Lower lobe of right lung (tissue), 2 donors: ENCODE results near the gene SLC49A3. TPM values are rescaled to one million over a fixed set of nuclear protein-coding genes. Genes with fewer than 3 reads are reported as not detected.

Experiments
- ATAC-seq, 2 donors: fragments of 200-7000 bp; cut with Tn5 transposase; one replicate each; pipeline ENCODE4 v1.9.1; 2020 to 2022; ENCODE audit warnings: mild to moderate bottlenecking in 2 of 2, moderate library complexity in 2 of 2
- DNase-seq: peaks from one replicate; pipeline ENCODE4 v3.0.0-alpha.2; 2020
- H3K27ac ChIP-seq: fragments of 200-600 bp; one replicate; pipeline ENCODE4 v1.8.0; 2022
- H3K27me3 ChIP-seq: fragments of 200-600 bp; one replicate; pipeline ENCODE4 v1.8.0; 2022; ENCODE audit warnings: low read depth
- H3K36me3 ChIP-seq: fragments of 200-600 bp; one replicate; pipeline ENCODE4 v1.8.0; 2022; ENCODE audit warnings: mild to moderate bottlenecking
- H3K4me1 ChIP-seq: fragments of 200-600 bp; one replicate; pipeline ENCODE4 v1.8.0; 2022
- H3K4me3 ChIP-seq: fragments of 200-600 bp; one replicate; pipeline ENCODE4 v1.8.0; 2022; ENCODE audit warnings: mild to moderate bottlenecking
- H3K9me3 ChIP-seq: fragments of 200-600 bp; one replicate; pipeline ENCODE4 v1.8.0; 2022
- CTCF ChIP-seq: fragments of 200-600 bp; IDR thresholded peaks from one replicate; pipeline ENCODE4 v1.8.0; 2022; ENCODE audit warnings: antibody characterized with exemption, mild to moderate bottlenecking
- intact Hi-C: fragments of 100-400 bp; cut with DNase I; formaldehyde crosslinking; loops from one replicate; pipeline ENCODE4 v1.11.0; 2022
- total RNA-seq: library from RNA; stranded (reverse); fragmentation: NEBNext Ultra II Directional; extraction: Animal tissue kit (Norgen Biotek cat#: 25700); gene quantifications from one replicate; pipeline ENCODE4 v1.2.1, GENCODE V29; 2021
- donor health status: DM: no; HTN: yes; CAD: no; lungs with severe emphysema.

Gene SLC49A3
- total RNA-seq, 1 donor from 2014 or later: 31.5 TPM

- H3K9me3 ChIP-seq: no peaks in the 10 kb centered on the region
- no peaks in the 10 kb centered on the region for H3K27me3 ChIP-seq
- intact Hi-C loops: no loop called here
- ATAC-seq (peak; percentile 14 to 37), DNase-seq (no peak)
- peaks cover 42% of the 10 kb centered on the region for H3K4me1 ChIP-seq
- no peak for TF ChIP-seq CTCF
- H3K4me3 ChIP-seq: peak overlapping the region; percentile 68
- peak overlapping the region; percentile 87 for H3K27ac ChIP-seq
- no peaks in the 10 kb centered on the region for H3K36me3 ChIP-seq
These were observed 739 bp downstream of the SLC49A3 start for GRCh38 chr4:687971-688853.

DNA sequence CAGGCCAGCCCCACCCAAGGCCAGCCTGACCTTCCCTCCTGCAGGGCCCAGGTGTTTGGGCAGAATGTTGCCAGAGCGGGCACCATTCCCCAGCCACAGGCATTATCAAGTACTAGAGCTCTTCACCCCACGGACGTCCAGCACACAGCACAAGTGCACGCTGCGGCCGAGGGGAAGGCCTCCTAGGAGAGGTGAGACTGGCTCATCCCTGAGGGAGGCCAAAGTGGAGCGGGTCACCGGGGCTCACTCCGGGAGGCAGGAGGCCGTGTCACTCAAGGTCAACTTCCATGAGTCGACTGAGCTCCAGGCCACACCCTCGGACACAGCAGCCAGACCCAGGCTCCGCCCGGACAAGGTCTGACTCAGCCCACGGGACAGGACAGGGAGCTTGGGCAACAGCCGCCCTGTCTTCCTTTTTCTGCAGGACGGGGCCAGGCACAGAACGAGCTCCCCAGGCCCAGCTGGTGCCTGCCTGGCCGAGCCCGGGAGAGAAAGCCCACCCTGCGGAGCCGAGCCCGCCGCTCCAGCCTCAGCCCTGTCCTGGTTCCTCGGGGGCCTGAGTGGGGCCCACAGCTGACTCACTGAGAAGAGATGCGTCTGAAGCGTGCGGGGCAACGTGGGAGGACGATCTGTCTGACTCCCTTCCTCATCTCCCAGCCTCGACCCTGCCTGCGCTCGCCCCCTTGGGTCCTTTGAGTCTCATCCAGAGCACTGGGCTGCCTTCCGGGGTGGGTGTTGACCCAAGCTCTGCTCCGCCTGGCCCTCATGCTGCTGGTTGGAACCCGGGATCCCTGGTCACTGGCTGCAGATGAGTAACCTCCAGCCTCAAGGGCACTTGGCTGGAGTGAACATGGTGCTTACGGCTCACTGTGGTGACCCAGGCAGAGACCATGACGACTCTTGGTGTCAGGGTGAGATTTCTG, 1.6 kb downstream of the SLC49A3 start:
- Histone ChIP-seq H3K27ac (peak overlapping the region; percentile 87), H3K27me3 (no peaks in the 10 kb centered on the region), H3K4me1 (peaks cover 42% of the 10 kb centered on the region), H3K9me3 (no peaks in the 10 kb centered on the region), H3K36me3 (no peaks in the 10 kb centered on the region), H3K4me3 (peak overlapping the region; percentile 68)
- intact Hi-C loops: no loop called here
- ATAC-seq (peak; percentile 80 to 87), DNase-seq (peak; percentile 94)
- no peak for TF ChIP-seq CTCF

GRCh38 chr4:686413-687040, 2.4 kb downstream of the SLC49A3 start:
- TF ChIP-seq CTCF: no peak
- H3K4me1 ChIP-seq: peaks cover 42% of the 10 kb centered on the region
- DNase-seq: no peak
- no peaks in the 10 kb centered on the region for H3K27me3 ChIP-seq
- intact Hi-C loops: no loop called here
- H3K9me3 ChIP-seq: no peaks in the 10 kb centered on the region
- H3K27ac ChIP-seq: peak overlapping the region; percentile 87
- H3K4me3 ChIP-seq: no peak overlapping the region
- ATAC-seq: no peak
- no peaks in the 10 kb centered on the region for H3K36me3 ChIP-seq

DNA sequence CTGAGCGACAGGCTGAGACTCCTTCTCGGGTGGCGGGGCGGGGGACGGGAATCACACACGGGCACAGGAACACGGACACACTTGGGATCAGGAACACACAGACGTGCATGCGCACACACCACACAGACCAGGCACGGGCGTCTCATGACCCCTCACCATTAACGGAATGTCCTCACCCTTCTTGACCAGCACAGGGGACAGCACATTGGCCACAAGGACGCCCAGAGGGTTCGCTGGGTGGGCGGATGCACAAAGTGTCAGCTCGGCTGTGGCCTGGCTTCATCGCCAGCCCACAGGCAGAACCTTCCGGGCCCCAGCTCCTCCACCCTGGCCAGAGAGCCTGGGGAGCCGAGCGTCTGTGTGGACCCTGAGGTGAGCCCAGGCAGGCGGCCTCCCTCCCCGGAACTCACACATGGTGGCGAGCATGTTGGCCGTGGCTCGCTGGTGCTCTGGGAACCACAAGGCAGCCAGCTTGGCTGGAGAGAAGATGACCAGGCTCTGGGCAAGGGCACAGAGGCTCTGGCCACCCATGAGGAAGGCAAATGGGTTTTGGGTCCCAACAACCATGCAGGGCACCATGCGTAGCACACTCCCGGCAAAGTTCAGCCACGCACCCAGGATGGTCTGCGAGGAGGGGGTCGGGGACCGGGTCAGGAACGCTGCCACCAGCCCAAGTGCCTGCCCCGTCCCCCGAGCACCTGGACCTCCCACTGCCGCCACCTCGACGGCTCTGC, 3.1 kb downstream of the SLC49A3 start:
- H3K36me3 ChIP-seq: no peaks in the 10 kb centered on the region
- ATAC-seq (no peak), DNase-seq (no peak)
- peaks cover 47% of the 10 kb centered on the region for H3K4me1 ChIP-seq
- H3K9me3 ChIP-seq: no peaks in the 10 kb centered on the region
- H3K27ac ChIP-seq: no peak overlapping the region
- no peak overlapping the region for H3K4me3 ChIP-seq
- intact Hi-C loops: no loop called here
- H3K27me3 ChIP-seq: no peaks in the 10 kb centered on the region
- no peak for TF ChIP-seq CTCF
